Panc1 (cell line): ENCODE results near the gene CLCNKA. TPM values are rescaled to one million over a fixed set of nuclear protein-coding genes. Genes with fewer than 3 reads are reported as not detected.
A peak's percentile ranks its signal among the peaks of the same experiment; 100 is the strongest.

ENCODE experiments used
- ATAC-seq: fragments of 200-7000 bp; cut with Tn5 transposase; 2 replicates; pipeline ENCODE4 v1.9.1; 2020; ENCODE audit warnings: mild to moderate bottlenecking, moderate library complexity
- BruUV-seq: library from RNA; stranded (reverse); fragments of 400-500 nt; replicated peaks from 2 replicates; lab custom pipeline; 2021; lab: Mats Ljungman, UMichigan
- CTCF ChIA-PET: fragments of 300-600 bp; sonication (Branson Sonifier 250); formaldehyde crosslinking; loops from one replicate; lab custom pipeline; 2022; ENCODE audit warnings: antibody characterized with exemption; lab: Charles Lee
- POLR2A ChIA-PET: fragments of 300-600 bp; sonication (Branson Sonifier 250); formaldehyde crosslinking; loops from one replicate; lab custom pipeline; 2022; ENCODE audit warnings: antibody characterized with exemption; lab: Charles Lee
- DNase-seq: peaks from one replicate; pipeline ENCODE4 v3.0.0-alpha.2; 2010; ENCODE audit warnings: low read depth, low spot score
- H3K27ac ChIP-seq: 2 replicates; pipeline ENCODE4 v1.5.1; 2011; ENCODE audit warnings: mild to moderate bottlenecking, low read length, inconsistent platforms
- H3K27me3 ChIP-seq: fragments of 200-500 bp; sonication (Bioruptor generic); 2 replicates; pipeline ENCODE4 v1.6.0; 2014; ENCODE audit warnings: low read length, inconsistent platforms; ENCODE audit not compliant: control insufficient read depth, insufficient read depth
- H3K36me3 ChIP-seq: fragments of 200-500 bp; sonication (Bioruptor generic); 2 replicates; pipeline ENCODE4 v1.5.1; 2014; ENCODE audit warnings: inconsistent platforms, mild to moderate bottlenecking, low read length, moderate library complexity; ENCODE audit not compliant: control insufficient read depth, insufficient read depth
- H3K4me1 ChIP-seq: 2 replicates; pipeline ENCODE4 v1.5.1; 2011; ENCODE audit warnings: inconsistent platforms, mild to moderate bottlenecking, low read length, moderate library complexity; ENCODE audit not compliant: control insufficient read depth, insufficient read depth
- H3K4me3 ChIP-seq, 2 experiments: 2 replicates each; pipeline ENCODE4 v1.5.1; 2011 to 2012; ENCODE audit warnings: low read depth in 2 of 2, low read length in 2 of 2, mild to moderate bottlenecking in 2 of 2, inconsistent platforms in 1 of 2, moderate library complexity in 1 of 2
- H3K9me3 ChIP-seq: fragments of 200-500 bp; sonication (Bioruptor generic); 2 replicates; pipeline ENCODE4 v1.5.1; 2014; ENCODE audit warnings: low read depth, mild to moderate bottlenecking, inconsistent platforms, low read length, moderate library complexity; ENCODE audit not compliant: control insufficient read depth, insufficient read depth
- CTCF ChIP-seq: fragments of 450-650 bp; IDR thresholded peaks from 2 replicates; pipeline ENCODE4 v1.5.1; 2017; ENCODE audit warnings: mild to moderate bottlenecking
- POLR2AphosphoS5 ChIP-seq: IDR thresholded peaks from 2 replicates; pipeline ENCODE4 v1.6.1; 2012; ENCODE audit warnings: mild to moderate bottlenecking, low read depth, low read length, moderate library complexity
- REST ChIP-seq, 2 experiments: IDR thresholded peaks; 2 replicates each; pipeline ENCODE4 v1.6.1; 2011 to 2012; ENCODE audit warnings: low read depth in 2 of 2, control low read depth in 1 of 2, low read length in 1 of 2, mild to moderate bottlenecking in 1 of 2, moderate library complexity in 1 of 2; ENCODE audit not compliant: insufficient read depth in 1 of 2
- SIN3A ChIP-seq: IDR thresholded peaks from 2 replicates; pipeline ENCODE4 v1.6.1; 2012; ENCODE audit warnings: low read depth, mild to moderate bottlenecking, low read length, moderate library complexity, borderline replicate concordance; ENCODE audit not compliant: insufficient read depth
- TCF7L2 ChIP-seq: IDR thresholded peaks from 2 replicates; pipeline ENCODE4 v1.6.1; 2011; ENCODE audit warnings: mild to moderate bottlenecking, low read depth, low read length, inconsistent platforms
- in situ Hi-C: cut with HindIII; loops from 2 replicates; pipeline ENCODE4 v1.10.0; 2016; ENCODE audit warnings: low sequenced_read_pairs, low pct_unique_long_range_greater_than_20kb
- intact Hi-C: fragments of 100-400 bp; cut with micrococcal nuclease; formaldehyde crosslinking; loops from one replicate; pipeline ENCODE4 v1.10.0; 2022; ENCODE audit not compliant: unreplicated experiment
- total RNA-seq: library from RNA; stranded (reverse); gene quantifications from one replicate; pipeline ENCODE4 v1.2.1, GENCODE V29; 2021; ENCODE audit not compliant: unreplicated experiment

CLCNKA gene
- total RNA-seq, 1 experiment from 2014 or later: 0.57 TPM

- no TSS peak for BruUV-seq
- no peak for ATAC-seq
- Histone ChIP-seq H3K27ac (no peak overlapping the region), H3K4me3 (no peak overlapping the region), H3K4me1 (peaks cover 23% of the 10 kb centered on the region), H3K36me3 (no peaks in the 10 kb centered on the region), H3K27me3 (no peaks in the 10 kb centered on the region), H3K9me3 (no peaks in the 10 kb centered on the region)
- CTCF ChIA-PET: no interaction called here
- POLR2A ChIA-PET: no interaction called here
- intact Hi-C loops (no loop called here), in situ Hi-C loops (no loop called here)
- TF ChIP-seq SIN3A: no peak
- TF ChIP-seq CTCF: no peak
- no peak for TF ChIP-seq POLR2AphosphoS5
- no peak for TF ChIP-seq REST (IDR thresholded peaks at IDR 0.05; ENCODE audit: insufficient read depth in 1 of 2, low read depth in 2 of 2, low read length in 1 of 2)
- no peak for TF ChIP-seq TCF7L2
- DNase-seq: no peak
Measured at GRCh38 chr1:16072095-16072494, 50.3 kb downstream of the CLCNKA start.

- intact Hi-C loops (no loop called here), in situ Hi-C loops (no loop called here)
- ATAC-seq (peak; percentile 25), DNase-seq (no peak)
- TF ChIP-seq REST (IDR thresholded peaks at IDR 0.05; ENCODE audit: insufficient read depth in 1 of 2, low read depth in 2 of 2, low read length in 1 of 2) (no peak), CTCF (no peak), POLR2AphosphoS5 (no peak; the same call in 1 of the 2 replicates)
- Histone ChIP-seq H3K4me3 (peak overlapping the region; percentile 45 to 52), H3K4me1 (peaks cover 29% of the 10 kb centered on the region), H3K27ac (no peak overlapping the region), H3K9me3 (no peaks in the 10 kb centered on the region), H3K36me3 (no peaks in the 10 kb centered on the region), H3K27me3 (no peaks in the 10 kb centered on the region)
- no TSS peak for BruUV-seq
- ChIA-PET CTCF (interaction anchor here (0.5 to 1.5 kb wide), 5 partner anchors 8 to 331 kb away, joined by 3 to 10 read pairs (median 5); partner anchors contain the start of gene TMEM82), POLR2A (no interaction called here)
Measured at GRCh38 chr1:16072616-16073484, 51.0 kb downstream of the CLCNKA start.
